ENCODE results near the gene NOP58.
"Not testable (repeated sequence)": the region's sequence is repeated elsewhere in the genome, so short reads cannot be mapped to it uniquely, and the experiment has no call there.

The NOP58 gene, protein sequence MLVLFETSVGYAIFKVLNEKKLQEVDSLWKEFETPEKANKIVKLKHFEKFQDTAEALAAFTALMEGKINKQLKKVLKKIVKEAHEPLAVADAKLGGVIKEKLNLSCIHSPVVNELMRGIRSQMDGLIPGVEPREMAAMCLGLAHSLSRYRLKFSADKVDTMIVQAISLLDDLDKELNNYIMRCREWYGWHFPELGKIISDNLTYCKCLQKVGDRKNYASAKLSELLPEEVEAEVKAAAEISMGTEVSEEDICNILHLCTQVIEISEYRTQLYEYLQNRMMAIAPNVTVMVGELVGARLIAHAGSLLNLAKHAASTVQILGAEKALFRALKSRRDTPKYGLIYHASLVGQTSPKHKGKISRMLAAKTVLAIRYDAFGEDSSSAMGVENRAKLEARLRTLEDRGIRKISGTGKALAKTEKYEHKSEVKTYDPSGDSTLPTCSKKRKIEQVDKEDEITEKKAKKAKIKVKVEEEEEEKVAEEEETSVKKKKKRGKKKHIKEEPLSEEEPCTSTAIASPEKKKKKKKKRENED

DNA sequence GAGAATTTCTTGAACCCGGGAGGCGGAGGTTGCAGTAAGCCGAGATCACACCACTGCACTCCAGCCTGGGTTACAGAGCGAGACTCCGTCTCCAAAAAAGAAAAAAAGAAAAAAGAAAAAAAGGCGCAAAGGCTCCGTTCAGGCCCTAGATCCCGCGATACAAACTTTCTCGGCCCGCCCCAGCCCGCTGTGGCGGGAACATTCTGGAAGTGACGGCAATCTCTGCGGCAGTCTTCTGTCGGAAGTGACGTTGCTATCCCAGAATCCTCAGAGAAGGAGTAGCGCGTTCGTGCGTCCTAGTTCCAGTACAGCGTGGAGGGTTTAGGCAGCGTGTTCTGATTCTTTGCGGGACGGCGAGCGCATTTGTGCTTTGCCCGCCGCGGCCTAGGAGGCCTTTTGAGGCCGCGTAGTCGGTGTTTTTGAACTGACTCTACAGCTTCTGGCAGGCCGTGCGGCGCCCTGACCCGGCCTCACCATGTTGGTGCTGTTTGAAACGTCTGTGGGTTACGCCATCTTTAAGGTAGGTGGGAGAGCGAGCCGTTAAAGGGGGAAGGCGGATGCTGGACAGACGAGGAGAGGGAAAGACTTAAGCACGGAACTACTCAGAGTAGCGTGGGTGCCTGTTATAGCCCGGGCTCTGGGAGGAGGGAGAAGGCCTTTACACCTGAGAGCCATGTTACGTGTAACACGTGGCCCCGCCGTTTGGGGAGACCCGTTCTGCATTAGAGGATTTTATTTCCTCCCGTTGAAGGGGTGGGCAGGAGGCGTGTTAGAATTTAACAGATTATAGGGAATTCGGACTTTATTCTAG, at the start of gene NOP58:
Gene NOP58, plus strand, starts transcription at position 297 of the 811 bp plus-strand sequence. Its CDS starts 179 bp downstream, at position 476.
- DNase-seq: peak; percentile 97

DNA sequence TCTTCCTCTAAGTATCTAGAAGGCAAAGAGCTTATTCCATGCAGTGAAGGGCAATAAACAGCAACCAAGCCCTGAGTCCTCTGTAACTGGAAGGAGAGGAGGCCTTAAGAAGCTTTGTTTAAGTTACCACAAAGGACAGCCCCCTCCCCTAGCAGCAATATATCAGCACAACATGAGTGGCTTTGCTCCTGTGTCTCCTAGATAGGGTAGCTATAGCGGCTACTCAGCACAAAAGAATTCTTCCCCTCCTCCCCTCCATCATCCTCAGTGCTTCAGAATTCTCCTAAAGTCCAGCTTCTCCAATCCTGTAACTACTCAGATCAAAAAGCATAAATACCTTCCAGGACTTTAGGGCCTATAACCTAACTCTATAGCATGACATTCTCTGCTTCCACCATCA, 43.7 kb upstream of the NOP58 start:
- no peak for DNase-seq

- DNase-seq: peak; percentile 23
Observed at GRCh38 chr2:202237787-202238233, 27.8 kb upstream of the NOP58 start.

DNA sequence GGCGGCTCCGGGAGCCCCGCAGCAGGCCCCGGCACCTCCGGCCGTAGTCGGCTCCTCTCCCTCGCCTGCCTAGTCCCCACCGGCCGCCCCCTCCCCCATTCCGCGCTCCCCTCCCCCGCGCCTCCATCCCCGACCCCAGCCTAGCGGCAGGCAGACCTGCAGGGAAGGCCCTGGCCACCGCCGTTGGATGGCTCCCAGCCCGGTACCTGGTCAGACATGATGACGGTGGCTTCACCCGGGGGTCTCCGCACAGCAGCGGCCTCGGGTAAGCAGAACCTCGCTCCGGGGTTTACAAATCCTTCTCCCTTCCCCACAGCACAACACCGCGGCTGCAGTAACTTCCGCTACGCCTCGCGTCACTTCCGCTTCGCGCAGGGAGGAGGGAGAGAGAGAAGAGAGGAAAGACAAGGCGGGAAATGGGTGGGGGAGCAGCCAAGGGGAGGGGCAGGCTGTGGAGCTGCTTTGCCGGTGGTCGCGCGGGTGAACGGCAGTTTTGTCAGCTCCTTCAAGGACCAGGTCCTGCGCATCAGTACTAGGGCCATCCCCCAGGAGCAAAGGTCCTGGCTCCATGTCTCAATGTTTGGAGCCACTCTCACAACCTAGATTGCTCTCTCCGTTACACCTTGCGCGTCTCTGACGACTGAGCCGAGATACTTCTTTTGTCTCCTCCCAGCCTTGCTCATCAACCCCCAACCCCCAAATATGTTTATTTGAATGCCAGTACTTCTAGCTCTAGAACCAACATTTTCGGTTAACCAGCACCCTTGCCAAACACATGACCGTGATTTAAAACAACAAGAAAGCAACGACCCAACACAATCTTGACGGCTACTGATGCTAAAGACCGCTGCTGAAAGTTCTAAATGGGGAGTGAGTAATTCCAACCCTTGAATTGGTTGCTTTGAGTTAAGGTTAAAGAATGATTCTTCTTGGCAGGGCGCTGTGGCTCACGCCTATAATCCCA, 27.0 kb upstream of the NOP58 start, which contains the start of gene SUMO1:
Gene SUMO1, minus strand, starts transcription at position 364 of the 964 bp plus-strand sequence. Its CDS starts 146 bp downstream, at position 218.
- peak; percentile 92 for DNase-seq

GRCh38 chr2:202247710-202248109, 17.9 kb upstream of the NOP58 start:
- not testable (repeated sequence) for DNase-seq

- no peak for DNase-seq
Observed at GRCh38 chr2:202249521-202250253, 15.9 kb upstream of the NOP58 start.

DNA sequence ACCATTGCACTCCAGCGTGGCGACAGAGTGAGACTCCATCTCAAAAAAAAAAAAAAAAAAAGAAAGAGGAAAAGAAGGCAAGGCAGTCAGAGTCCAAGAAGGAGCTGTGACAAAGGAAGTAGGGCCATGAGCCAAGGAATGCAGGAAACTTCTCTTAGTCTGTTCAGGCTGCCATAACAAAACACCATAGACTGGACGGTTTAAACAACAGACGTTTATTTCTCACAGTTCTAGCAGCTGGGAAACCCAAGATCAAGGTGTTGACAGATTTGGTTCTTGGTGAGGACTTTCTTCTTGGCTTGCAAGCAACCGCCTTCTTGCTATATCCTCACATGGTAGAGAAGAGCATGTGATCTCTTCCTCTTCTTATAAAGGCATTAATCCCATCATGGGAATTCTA, 14.1 kb upstream of the NOP58 start:
- DNase-seq: no peak

DNA sequence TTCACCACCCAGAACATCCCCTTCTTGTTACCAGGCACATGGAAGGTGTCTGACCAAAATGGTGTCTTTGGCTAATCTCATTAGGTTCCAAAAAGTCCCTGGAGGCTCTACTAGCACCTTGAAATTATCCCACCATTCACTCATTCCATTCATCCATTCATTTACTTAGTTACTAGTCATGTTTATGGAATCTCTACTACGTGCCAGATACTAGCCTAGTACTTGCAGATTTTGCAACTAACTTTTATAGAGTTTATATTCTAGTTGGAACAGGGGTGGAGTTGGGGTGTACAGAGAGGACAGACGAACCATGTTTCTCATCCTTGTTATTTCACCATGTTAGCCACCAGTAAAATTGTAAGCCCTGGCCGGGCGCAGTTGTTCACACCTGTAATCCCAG, 4.0 kb upstream of the NOP58 start:
- DNase-seq: no peak

- no peak for DNase-seq
Observed at GRCh38 chr2:202267495-202267894, 1.9 kb downstream of the NOP58 start.

DNA sequence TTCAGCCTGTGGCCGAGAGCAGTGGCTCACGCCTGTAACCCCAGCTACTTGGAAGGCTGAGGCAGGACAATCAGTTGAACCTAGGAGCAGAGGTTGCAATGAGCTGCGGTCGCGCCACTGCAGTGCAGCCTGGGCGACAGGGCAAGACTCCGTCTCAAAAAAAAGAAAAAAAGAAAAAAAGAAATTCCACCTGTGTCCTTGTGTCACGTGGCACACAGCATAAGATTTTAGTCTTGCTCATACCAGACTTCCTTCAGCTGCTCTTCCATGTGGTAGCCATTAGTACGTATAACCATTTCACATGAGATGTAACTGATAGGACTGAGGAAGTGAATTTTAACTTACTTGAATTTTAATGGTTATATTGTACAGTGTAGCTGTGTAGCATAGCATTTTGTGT, 4.0 kb downstream of the NOP58 start:
- DNase-seq: peak; percentile 66

- DNase-seq: no peak
Observed at GRCh38 chr2:202270487-202270886, 4.9 kb downstream of the NOP58 start.

DNA sequence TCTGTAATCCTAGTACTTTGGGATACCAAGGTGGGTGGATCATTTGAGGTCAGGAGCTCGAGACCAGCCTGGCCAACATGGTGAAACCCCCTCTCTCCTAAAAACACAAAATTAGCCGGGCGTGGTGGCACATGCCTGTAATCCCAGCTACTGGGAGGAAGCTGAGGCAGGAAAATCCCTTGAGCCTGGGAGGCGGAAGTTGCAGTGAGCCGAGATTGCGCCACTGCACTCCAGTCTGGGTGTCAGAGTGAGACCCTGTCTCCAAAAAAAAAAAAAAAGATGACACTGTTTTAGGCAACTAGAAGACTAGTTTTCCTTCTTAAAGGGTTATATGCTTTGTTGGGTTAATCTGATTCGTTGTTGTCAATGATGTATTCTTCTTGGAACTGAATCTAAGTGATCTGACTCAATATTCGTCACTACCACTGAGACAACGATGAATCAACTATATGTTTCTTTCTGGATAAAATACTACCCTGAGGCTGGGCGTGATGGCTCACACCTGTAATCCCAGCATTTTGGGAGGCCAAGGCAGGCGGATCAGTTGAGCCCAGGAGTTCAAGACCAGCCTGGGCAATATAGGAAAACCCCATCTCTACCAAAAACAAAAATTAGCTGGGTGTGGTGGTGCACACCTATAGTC, 10.6 kb downstream of the NOP58 start:
- not testable (repeated sequence) for DNase-seq

- no peak for DNase-seq
Observed at GRCh38 chr2:202278036-202278760, 12.6 kb downstream of the NOP58 start.

GRCh38 chr2:202278944-202279343, 13.4 kb downstream of the NOP58 start:
- DNase-seq: no peak

GRCh38 chr2:202286595-202286994, 21.0 kb downstream of the NOP58 start:
- no peak for DNase-seq

- no peak for DNase-seq
Observed at GRCh38 chr2:202289394-202290204, 24.0 kb downstream of the NOP58 start.

DNA sequence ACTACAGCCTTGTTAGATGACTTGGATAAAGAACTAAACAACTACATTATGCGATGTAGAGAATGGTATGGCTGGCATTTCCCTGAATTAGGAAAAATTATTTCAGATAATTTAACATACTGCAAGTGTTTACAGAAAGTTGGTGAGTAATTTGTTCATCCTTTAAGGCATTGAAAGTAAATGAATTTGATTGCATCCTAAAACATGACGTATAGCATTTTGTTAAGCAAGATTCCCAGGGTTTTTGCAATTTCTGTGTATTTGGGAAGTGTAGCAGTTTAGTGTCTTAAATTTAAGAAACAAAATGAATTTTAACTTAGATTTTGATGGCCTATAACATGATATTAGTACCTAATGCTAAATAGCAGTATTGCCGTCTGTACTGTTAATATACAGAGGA, 24.8 kb downstream of the NOP58 start:
- DNase-seq: no peak

DNA sequence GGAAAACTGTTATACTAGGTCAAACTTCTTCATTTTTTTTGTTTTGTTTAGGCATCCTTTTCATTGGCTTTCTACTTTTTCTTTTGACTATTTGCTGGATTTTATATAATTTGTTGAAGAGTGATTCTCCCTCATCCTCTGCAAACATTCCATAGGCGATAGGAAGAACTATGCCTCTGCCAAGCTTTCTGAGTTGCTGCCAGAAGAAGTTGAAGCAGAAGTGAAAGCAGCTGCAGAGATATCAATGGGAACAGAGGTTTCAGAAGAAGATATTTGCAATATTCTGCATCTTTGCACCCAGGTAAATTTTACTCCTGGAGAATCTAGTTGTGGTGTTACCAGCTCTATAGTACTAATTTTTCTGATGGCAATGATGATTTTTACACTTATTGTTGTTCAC, 25.4 kb downstream of the NOP58 start:
- no peak for DNase-seq

- DNase-seq: no peak
Observed at GRCh38 chr2:202299712-202300111, 34.1 kb downstream of the NOP58 start.
